ENCODE results near the gene NKD1.

- no peak for TF ChIP-seq EZH2 (optimal IDR thresholded peaks at IDR 0.05; ENCODE audit: low read depth, low read length)
- TF ChIP-seq, protein P1, sequence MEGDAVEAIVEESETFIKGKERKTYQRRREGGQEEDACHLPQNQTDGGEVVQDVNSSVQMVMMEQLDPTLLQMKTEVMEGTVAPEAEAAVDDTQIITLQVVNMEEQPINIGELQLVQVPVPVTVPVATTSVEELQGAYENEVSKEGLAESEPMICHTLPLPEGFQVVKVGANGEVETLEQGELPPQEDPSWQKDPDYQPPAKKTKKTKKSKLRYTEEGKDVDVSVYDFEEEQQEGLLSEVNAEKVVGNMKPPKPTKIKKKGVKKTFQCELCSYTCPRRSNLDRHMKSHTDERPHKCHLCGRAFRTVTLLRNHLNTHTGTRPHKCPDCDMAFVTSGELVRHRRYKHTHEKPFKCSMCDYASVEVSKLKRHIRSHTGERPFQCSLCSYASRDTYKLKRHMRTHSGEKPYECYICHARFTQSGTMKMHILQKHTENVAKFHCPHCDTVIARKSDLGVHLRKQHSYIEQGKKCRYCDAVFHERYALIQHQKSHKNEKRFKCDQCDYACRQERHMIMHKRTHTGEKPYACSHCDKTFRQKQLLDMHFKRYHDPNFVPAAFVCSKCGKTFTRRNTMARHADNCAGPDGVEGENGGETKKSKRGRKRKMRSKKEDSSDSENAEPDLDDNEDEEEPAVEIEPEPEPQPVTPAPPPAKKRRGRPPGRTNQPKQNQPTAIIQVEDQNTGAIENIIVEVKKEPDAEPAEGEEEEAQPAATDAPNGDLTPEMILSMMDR (IDR thresholded peaks at IDR 0.05; ENCODE audit: low read length) = no peak
- no peak for TF ChIP-seq EZH2phosphoT487 (IDR thresholded peaks at IDR 0.05; ENCODE audit: low read length)
These were observed 53.9 kb downstream of the NKD1 start for GRCh38 chr16:50602126-50602525.

Measured in MM.1S (cell line).